PFSK-1 (cell line): ENCODE data around the gene EFCAB8.

Source experiments
- FOXP2 ChIP-seq: optimal IDR thresholded peaks from 2 replicates; pipeline ENCODE3; 2011; ENCODE audit warnings: borderline replicate concordance, control low read depth, inconsistent platforms; ENCODE audit not compliant: insufficient read depth; ENCODE audit errors: extremely low read length, extremely low read depth
- POLR2AphosphoS5 ChIP-seq: IDR thresholded peaks from 2 replicates; pipeline ENCODE4 v1.6.1; 2012; ENCODE audit warnings: low read depth, mild to moderate bottlenecking, control low read depth, low read length, moderate library complexity
- REST ChIP-seq, 2 experiments: IDR thresholded peaks; 2 replicates each; pipeline versions ENCODE4 v1.6.1 to v1.8.0; 2011 to 2012; ENCODE audit warnings: low read depth in 2 of 2, low read length in 2 of 2, control low read depth in 1 of 2, inconsistent platforms in 1 of 2, mild to moderate bottlenecking in 1 of 2, moderate library complexity in 1 of 2; ENCODE audit not compliant: insufficient read depth in 1 of 2
- SIN3A ChIP-seq: IDR thresholded peaks from 2 replicates; pipeline ENCODE4 v1.6.1; 2012; ENCODE audit warnings: mild to moderate bottlenecking, low read length, moderate library complexity, borderline replicate concordance; ENCODE audit not compliant: insufficient read depth
- TAF1 ChIP-seq: IDR thresholded peaks from 2 replicates; pipeline ENCODE4 v1.6.1; 2012; ENCODE audit warnings: low read length, control low read depth, borderline replicate concordance; ENCODE audit not compliant: insufficient read depth

EFCAB8 gene

GRCh38 chr20:32820698-32821377 is 37.9 kb upstream of the EFCAB8 start:
- no peak for TF ChIP-seq FOXP2
- no peak for TF ChIP-seq REST (IDR thresholded peaks at IDR 0.05; ENCODE audit: insufficient read depth in 1 of 2, low read depth in 2 of 2, low read length in 2 of 2)
- no peak for TF ChIP-seq SIN3A
- TF ChIP-seq TAF1: no peak
- no peak for TF ChIP-seq POLR2AphosphoS5

GRCh38 chr20:32822225-32822624 is 36.5 kb upstream of the EFCAB8 start:
- no peak for TF ChIP-seq REST (IDR thresholded peaks at IDR 0.05; ENCODE audit: insufficient read depth in 1 of 2, low read depth in 2 of 2, low read length in 2 of 2)
- no peak for TF ChIP-seq FOXP2

- TF ChIP-seq FOXP2: no peak
- TF ChIP-seq REST (IDR thresholded peaks at IDR 0.05; ENCODE audit: insufficient read depth in 1 of 2, low read depth in 2 of 2, low read length in 2 of 2): no peak
Measured at GRCh38 chr20:32823078-32823477, 35.6 kb upstream of the EFCAB8 start.

- TF ChIP-seq REST (IDR thresholded peaks at IDR 0.05; ENCODE audit: insufficient read depth in 1 of 2, low read depth in 2 of 2, low read length in 2 of 2): no peak
- no peak for TF ChIP-seq TAF1
- no peak for TF ChIP-seq POLR2AphosphoS5
- no peak for TF ChIP-seq SIN3A
- no peak for TF ChIP-seq FOXP2
Measured at GRCh38 chr20:32823737-32824588, 34.8 kb upstream of the EFCAB8 start.

GRCh38 chr20:32828029-32828680 is 30.6 kb upstream of the EFCAB8 start:
- TF ChIP-seq POLR2AphosphoS5: no peak
- no peak for TF ChIP-seq TAF1
- no peak for TF ChIP-seq REST (IDR thresholded peaks at IDR 0.05; ENCODE audit: insufficient read depth in 1 of 2, low read depth in 2 of 2, low read length in 2 of 2)
- no peak for TF ChIP-seq SIN3A
- TF ChIP-seq FOXP2: no peak
